HL-60/S4 treated with retinoic acid at 250 ng/mL for 4 days and 3 days (cell line): ENCODE data around the gene WNT5A.

Experiments used
- in situ Hi-C: fragments of 300-500 bp; cut with MboI; formaldehyde crosslinking; loops from 2 replicates; pipeline ENCODE4 v1.7.0; 2022; ENCODE audit warnings: low sequenced_read_pairs

WNT5A gene

DNA sequence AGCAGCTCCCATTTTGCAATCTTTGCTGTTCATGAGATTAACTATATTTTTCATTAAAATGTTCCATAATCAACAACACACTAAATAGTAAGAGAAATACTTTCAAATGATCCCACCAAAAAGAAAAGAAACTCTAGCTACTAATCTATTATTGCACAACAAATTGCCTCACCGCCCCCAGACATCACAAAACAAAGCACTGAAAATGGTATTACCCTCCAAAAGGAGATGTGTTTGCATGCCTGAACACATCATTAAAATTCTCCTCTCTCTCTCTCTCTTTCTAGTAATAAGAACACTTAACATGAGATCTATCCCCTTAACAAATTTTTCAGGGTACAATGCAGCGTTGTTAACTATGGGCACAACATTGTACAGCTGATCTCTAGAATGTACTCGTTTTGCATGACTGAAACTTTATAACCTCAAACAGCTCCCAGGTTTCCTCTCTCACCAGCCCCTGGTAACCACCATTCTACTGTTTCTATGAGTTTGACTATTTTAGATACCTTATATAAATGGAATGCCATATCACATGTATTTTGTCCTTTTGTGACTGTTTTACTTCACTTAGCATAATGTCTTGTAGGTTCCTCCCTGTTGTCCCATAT is 33.1 kb downstream of the WNT5A start:
- in situ Hi-C loops = no loop called here

- in situ Hi-C loops = no loop called here
Measured at GRCh38 chr3:55452886-55453285, 34.2 kb downstream of the WNT5A start.

- in situ Hi-C loops = no loop called here
Measured at GRCh38 chr3:55449527-55449926, 37.6 kb downstream of the WNT5A start.

GRCh38 chr3:55446850-55447249 is 40.3 kb downstream of the WNT5A start:
- in situ Hi-C loops = no loop called here

- in situ Hi-C loops = no loop called here
Measured at GRCh38 chr3:55445551-55445950, 41.6 kb downstream of the WNT5A start.

GRCh38 chr3:55443346-55443745 is 43.8 kb downstream of the WNT5A start:
- in situ Hi-C loops = no loop called here

DNA sequence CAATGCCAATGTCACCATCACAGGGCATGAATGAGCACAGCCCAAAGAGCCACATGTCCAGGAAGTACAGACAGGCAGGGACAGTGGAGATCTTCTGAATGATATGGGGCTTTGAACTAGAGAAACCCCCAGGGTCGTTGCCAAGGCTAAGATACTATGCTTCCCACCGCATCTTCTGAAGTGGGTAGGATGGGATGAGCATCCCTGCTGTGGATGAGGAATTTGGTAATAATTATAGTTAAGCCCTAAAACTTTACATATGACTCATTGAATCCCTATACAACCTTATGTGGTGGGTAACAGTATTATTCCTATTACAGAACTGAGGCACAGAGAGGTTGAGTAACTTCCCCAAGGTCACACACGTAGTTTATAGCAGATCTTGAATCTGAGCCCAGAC is 44.2 kb downstream of the WNT5A start:
- in situ Hi-C loops = no loop called here

DNA sequence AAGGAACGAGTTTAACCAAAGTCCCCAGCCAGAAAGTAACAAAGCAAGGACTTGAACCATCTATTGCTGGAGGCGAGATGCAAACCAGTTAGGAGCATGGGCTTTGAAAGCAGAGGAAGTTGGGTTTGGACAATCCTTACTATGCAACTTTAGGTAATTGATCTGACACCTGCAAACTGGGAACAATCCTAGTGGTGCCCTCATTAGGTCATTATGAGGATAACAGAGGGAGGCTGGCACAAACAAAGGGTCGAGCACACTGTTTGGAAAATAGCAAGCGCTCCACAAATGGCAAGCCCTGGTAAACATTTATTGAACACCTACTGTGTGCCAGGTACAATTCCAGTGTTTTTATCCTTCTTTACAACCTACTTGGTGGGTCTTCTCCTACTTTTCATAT is 45.6 kb downstream of the WNT5A start:
- in situ Hi-C loops = no loop called here

DNA sequence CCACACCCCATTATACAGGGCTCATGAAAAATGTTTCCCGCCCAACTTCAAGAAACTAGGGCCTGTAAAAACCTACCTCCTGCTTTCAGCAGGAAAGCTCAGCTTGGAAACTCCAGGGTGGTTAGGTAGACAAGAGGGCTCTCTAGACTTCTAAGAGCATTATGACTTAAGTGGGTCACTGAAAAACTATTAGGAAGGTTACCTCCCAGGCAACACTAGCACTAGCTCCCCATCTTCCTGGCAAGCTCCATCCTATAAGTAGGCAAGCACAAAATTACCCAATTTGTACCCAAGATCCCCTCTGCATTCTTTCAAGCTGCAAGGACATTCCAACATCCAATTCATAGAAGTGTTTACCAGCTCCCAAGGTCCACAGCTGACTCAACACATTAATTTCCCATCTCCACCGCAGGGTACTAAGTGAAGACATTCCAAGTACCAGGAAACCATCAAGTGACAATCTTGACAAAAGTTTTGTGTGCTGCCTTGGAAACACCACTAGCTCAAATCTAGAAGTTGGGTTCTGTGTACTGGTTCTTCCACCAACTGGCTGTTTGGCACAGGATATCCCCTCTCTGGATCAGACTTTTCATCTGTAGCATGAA is 46.9 kb downstream of the WNT5A start:
- in situ Hi-C loops = no loop called here

DNA sequence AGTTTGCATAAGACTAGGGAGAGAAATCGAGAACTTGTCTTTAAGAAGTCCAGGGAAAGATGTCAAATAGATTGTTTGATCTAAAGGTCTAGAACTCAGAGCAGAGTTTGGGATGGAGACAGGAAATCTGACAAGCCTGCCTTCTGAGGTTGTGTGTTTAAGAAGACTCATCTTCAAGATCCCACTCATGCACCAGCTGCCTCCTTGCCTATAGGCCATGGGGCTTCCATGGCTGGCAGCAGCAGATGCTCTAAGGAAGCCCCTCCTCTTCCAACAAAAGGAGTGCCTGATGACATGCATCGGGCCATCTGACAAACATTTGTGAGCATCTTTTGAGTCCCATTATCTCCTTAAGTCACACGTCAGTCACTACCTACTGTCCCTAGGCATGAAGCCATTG is 47.4 kb downstream of the WNT5A start:
- in situ Hi-C loops = no loop called here

DNA sequence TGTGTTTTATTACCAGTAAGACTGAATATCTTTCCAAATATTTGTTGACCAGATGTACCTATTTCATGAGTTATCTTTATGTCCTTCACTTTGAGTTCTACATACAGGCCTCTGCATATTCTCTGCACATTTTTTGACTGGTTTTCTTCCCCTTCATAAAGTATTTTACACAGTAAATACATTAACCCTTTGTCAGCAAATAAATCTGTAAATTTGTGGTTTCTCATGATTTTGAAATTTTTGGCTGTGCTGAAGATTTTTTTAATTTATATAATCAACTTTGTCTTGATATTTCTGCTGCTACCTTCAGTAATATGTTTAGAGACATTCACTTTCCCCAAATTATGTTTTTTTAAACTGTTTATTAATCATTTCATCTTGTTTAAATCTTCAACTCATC is 50.5 kb downstream of the WNT5A start:
- in situ Hi-C loops = no loop called here

- in situ Hi-C loops = no loop called here
Measured at GRCh38 chr3:55435491-55435890, 51.6 kb downstream of the WNT5A start.

GRCh38 chr3:55434789-55435188 is 52.3 kb downstream of the WNT5A start:
- in situ Hi-C loops = no loop called here

- in situ Hi-C loops = no loop called here
Measured at GRCh38 chr3:55431041-55431440, 56.1 kb downstream of the WNT5A start.

DNA sequence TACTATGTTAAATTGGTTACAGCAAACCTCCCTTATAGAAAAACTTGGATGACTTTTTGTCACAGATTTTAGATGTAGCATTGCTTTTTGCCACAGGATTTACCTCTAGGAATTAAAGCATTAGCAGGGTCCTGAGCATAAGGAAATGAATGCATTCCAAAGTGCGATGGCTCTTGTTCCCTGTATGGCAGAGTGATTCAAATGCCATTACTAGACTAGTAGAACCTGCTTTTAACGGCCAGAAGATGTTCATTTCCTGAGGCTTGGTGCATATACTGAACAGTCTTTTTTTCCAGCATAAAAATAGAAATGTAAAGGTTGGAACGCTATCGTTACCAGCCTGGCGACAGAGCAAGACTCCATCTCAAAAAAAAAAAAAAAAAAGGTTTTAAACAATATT is 59.4 kb downstream of the WNT5A start:
- in situ Hi-C loops = no loop called here

GRCh38 chr3:55426486-55426885 is 60.6 kb downstream of the WNT5A start:
- in situ Hi-C loops = no loop called here

GRCh38 chr3:55423782-55424181 is 63.3 kb downstream of the WNT5A start:
- in situ Hi-C loops = no loop called here

DNA sequence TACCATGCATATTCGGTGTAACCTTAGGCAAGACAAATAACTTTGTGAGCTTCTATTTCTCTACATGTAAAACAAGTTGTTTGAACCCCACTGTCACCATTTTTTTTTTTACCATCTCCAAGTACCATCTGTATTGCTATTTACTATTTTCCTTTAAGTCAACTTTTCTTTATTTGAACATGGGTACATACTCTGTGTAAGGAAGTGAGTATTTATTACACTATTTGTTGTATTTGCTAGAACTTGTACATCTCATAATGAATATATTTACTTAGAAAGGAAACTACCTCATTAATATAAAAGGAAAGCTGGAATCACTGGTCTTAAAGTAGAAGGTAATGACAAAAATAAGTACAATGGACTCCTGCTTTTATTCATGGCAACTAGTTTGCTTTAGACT is 69.9 kb downstream of the WNT5A start:
- in situ Hi-C loops = no loop called here

- in situ Hi-C loops = no loop called here
Measured at GRCh38 chr3:55416331-55416821, 70.7 kb downstream of the WNT5A start.
